H1 (cell line): ENCODE data around the gene ZNF575. TPM values are rescaled to one million over a fixed set of nuclear protein-coding genes. Genes with fewer than 3 reads are reported as not detected.

ENCODE experiments used
- CTCF ChIA-PET: fragments of 300-600 bp; sonication (Branson Sonifier 250); formaldehyde crosslinking; loops from one replicate; lab custom pipeline; 2021; ENCODE audit not compliant: partially characterized antibody; lab: Charles Lee
- POLR2A ChIA-PET: fragments of 300-600 bp; sonication (Branson Sonifier 250); formaldehyde crosslinking; loops from one replicate; lab custom pipeline; 2021; ENCODE audit warnings: inconsistent platforms; ENCODE audit not compliant: partially characterized antibody; lab: Charles Lee
- DNase-seq, 2 experiments: peaks; one replicate each; pipeline versions ENCODE4 v3.0.0 to v3.0.0-alpha.2; 2010 to 2022; ENCODE audit warnings: low spot score in 2 of 2, low read depth in 1 of 2, mixed read lengths in 1 of 2
- FAIRE-seq: peaks from 2 replicates; lab custom pipeline; 2011; peaks lifted over from hg19 to GRCh38; lab: Jason Lieb, UNC
- H2AFZ ChIP-seq: 2 replicates; pipeline ENCODE4 v1.8.1; 2012; ENCODE audit warnings: low read length, inconsistent platforms
- H2AK5ac ChIP-seq: 2 replicates; pipeline ENCODE4 v1.6.1; 2013; ENCODE audit warnings: low read depth, low read length
- H2BK120ac ChIP-seq: replicated peaks from 2 replicates; pipeline ENCODE3; 2013; ENCODE audit warnings: low read depth, low read length, inconsistent platforms
- H2BK12ac ChIP-seq: 2 replicates; pipeline ENCODE4 v1.6.1; 2013; ENCODE audit warnings: low read depth, low read length
- H2BK15ac ChIP-seq: 2 replicates; pipeline ENCODE4 v1.6.1; 2013; ENCODE audit warnings: low read length
- H2BK20ac ChIP-seq: 2 replicates; pipeline ENCODE4 v1.6.1; 2013; ENCODE audit warnings: low read length
- H2BK5ac ChIP-seq: 2 replicates; pipeline ENCODE4 v1.6.1; 2013; ENCODE audit warnings: low read depth, low read length
- H3K14ac ChIP-seq: 2 replicates; pipeline ENCODE4 v1.6.1; 2013; ENCODE audit warnings: inconsistent platforms; ENCODE audit not compliant: insufficient read length
- H3K18ac ChIP-seq: 2 replicates; pipeline ENCODE4 v1.6.1; 2013; ENCODE audit warnings: low read length; ENCODE audit errors: extremely low read depth
- H3K23ac ChIP-seq: 2 replicates; pipeline ENCODE4 v1.6.1; 2013; ENCODE audit warnings: inconsistent platforms; ENCODE audit not compliant: insufficient read length
- H3K23me2 ChIP-seq: 2 replicates; pipeline ENCODE4 v1.6.1; 2013; ENCODE audit warnings: low read depth, low read length
- H3K27ac ChIP-seq: 2 replicates; pipeline ENCODE4 v1.6.1; 2011; ENCODE audit warnings: low read depth, low read length, inconsistent platforms
- H3K27me3 ChIP-seq, 4 experiments: replicated peaks in 1 of 4; 1 replicate in 1 of 4; 2 replicates in 3 of 4; pipeline versions ENCODE4 v1.6.1 to v1.8.1; 2011 to 2013; ENCODE audit warnings: low read length in 3 of 4, mild to moderate bottlenecking in 3 of 4, inconsistent platforms in 2 of 4, mixed read lengths in 2 of 4, moderate library complexity in 1 of 4; ENCODE audit not compliant: control insufficient read depth in 3 of 4, insufficient read depth in 3 of 4; ENCODE audit errors: extremely low read depth in 1 of 4
- H3K36me3 ChIP-seq, 4 experiments: 2 replicates each; pipeline versions ENCODE4 v1.6.1 to v1.8.1; 2011 to 2013; ENCODE audit warnings: mild to moderate bottlenecking in 4 of 4, low read length in 3 of 4, moderate library complexity in 2 of 4, control low read depth in 1 of 4, inconsistent platforms in 1 of 4; ENCODE audit not compliant: insufficient read depth in 4 of 4, control insufficient read depth in 2 of 4
- H3K4ac ChIP-seq: replicated peaks from 2 replicates; pipeline ENCODE3; 2013; ENCODE audit warnings: low read length, low read depth, mixed read lengths, inconsistent platforms; ENCODE audit not compliant: insufficient read length
- H3K4me1 ChIP-seq, 4 experiments: replicated peaks in 1 of 4; 1 replicate in 1 of 4; 2 replicates in 3 of 4; pipeline versions ENCODE4 v1.6.1 to v1.8.1; 2011 to 2013; ENCODE audit warnings: low read length in 3 of 4, inconsistent platforms in 2 of 4, mixed read lengths in 1 of 4; ENCODE audit not compliant: insufficient read depth in 4 of 4, control insufficient read depth in 3 of 4
- H3K4me2 ChIP-seq, 2 experiments: 2 replicates each; pipeline versions ENCODE4 v1.6.1 to v1.8.1; 2011 to 2013; ENCODE audit warnings: low read depth in 2 of 2, low read length in 2 of 2, control low read depth in 1 of 2, inconsistent platforms in 1 of 2, mild to moderate bottlenecking in 1 of 2; ENCODE audit not compliant: insufficient read depth in 1 of 2
- H3K4me3 ChIP-seq, 4 experiments: fragments of 200-600, 300-600 bp in 1 of 4; sonication (generic), shearing (Covaris generic), sonication (Bioruptor Twin) in 1 of 4; 2 replicates each; pipeline versions ENCODE4 v1.5.1 to v1.8.1; 2011 to 2016; ENCODE audit warnings: low read length in 4 of 4, low read depth in 3 of 4, control low read depth in 2 of 4, inconsistent platforms in 2 of 4, mild to moderate bottlenecking in 2 of 4, mixed read lengths in 1 of 4, moderate library complexity in 1 of 4; ENCODE audit not compliant: insufficient read depth in 2 of 4; ENCODE audit errors: extremely low read depth in 1 of 4
- H3K56ac ChIP-seq: replicated peaks from 2 replicates; pipeline ENCODE3; 2013; ENCODE audit warnings: low read depth, mild to moderate bottlenecking, mixed read lengths, low read length, inconsistent platforms; ENCODE audit not compliant: insufficient read length
- H3K79me1 ChIP-seq: 2 replicates; pipeline ENCODE4 v1.6.1; 2013; ENCODE audit warnings: low read depth, low read length, control low read depth
- H3K79me2 ChIP-seq, 2 experiments: 2 replicates each; pipeline versions ENCODE4 v1.6.1 to v1.8.1; 2012 to 2013; ENCODE audit warnings: low read length in 2 of 2, mild to moderate bottlenecking in 2 of 2, inconsistent platforms in 1 of 2; ENCODE audit not compliant: insufficient read depth in 2 of 2, control insufficient read depth in 1 of 2
- H3K9ac ChIP-seq, 4 experiments: replicated peaks in 1 of 4; 1 replicate in 1 of 4; 2 replicates in 3 of 4; pipeline versions ENCODE4 v1.6.1 to v1.8.1; 2011 to 2013; ENCODE audit warnings: low read depth in 3 of 4, low read length in 3 of 4, control low read depth in 2 of 4, mild to moderate bottlenecking in 2 of 4, moderate library complexity in 2 of 4, inconsistent platforms in 1 of 4; ENCODE audit errors: extremely low read depth in 1 of 4
- H3K9me3 ChIP-seq, 2 experiments: 2 replicates each; pipeline versions ENCODE4 v1.6.1 to v1.8.1; 2012 to 2013; ENCODE audit warnings: mild to moderate bottlenecking in 2 of 2, moderate library complexity in 2 of 2, control low read depth in 1 of 2, inconsistent platforms in 1 of 2, low read depth in 1 of 2, low read length in 1 of 2, mixed read lengths in 1 of 2; ENCODE audit not compliant: insufficient read depth in 2 of 2
- H4K20me1 ChIP-seq, 2 experiments: replicated peaks in 1 of 2; 2 replicates each; pipeline versions ENCODE3 to v1.8.1; 2011 to 2013; ENCODE audit warnings: inconsistent platforms in 2 of 2, low read length in 2 of 2, mild to moderate bottlenecking in 1 of 2; ENCODE audit not compliant: insufficient read depth in 2 of 2, control insufficient read depth in 1 of 2
- H4K5ac ChIP-seq: 2 replicates; pipeline ENCODE4 v1.6.1; 2013; ENCODE audit warnings: low read length, low read depth, mixed read lengths, inconsistent platforms; ENCODE audit not compliant: insufficient read length
- H4K8ac ChIP-seq: 2 replicates; pipeline ENCODE4 v1.8.0; 2013; ENCODE audit warnings: mild to moderate bottlenecking, moderate library complexity, low read length, inconsistent platforms; ENCODE audit not compliant: insufficient read depth; ENCODE audit errors: extremely low read depth
- H4K91ac ChIP-seq: replicated peaks from 2 replicates; pipeline ENCODE3; 2013; ENCODE audit warnings: low read length, mixed read lengths, inconsistent platforms; ENCODE audit not compliant: insufficient read length
- BCL11A ChIP-seq, 2 experiments: IDR thresholded peaks; one replicate each; pipeline ENCODE4 v1.6.1; 2011; ENCODE audit warnings: low read depth in 2 of 2, low read length in 2 of 2, mild to moderate bottlenecking in 2 of 2
- CTBP2 ChIP-seq: IDR thresholded peaks from 2 replicates; pipeline ENCODE4 v1.7.0; 2011; ENCODE audit warnings: borderline replicate concordance, mild to moderate bottlenecking, moderate library complexity, mixed read lengths, low read length; ENCODE audit not compliant: insufficient read depth, insufficient read length
- PHF8 ChIP-seq: fragments of 200-600 bp; sonication (generic); conservative IDR thresholded peaks from 2 replicates; pipeline ENCODE4 v1.7.1; 2012; ENCODE audit warnings: low read depth, mild to moderate bottlenecking, inconsistent platforms, low read length, moderate library complexity
- POU5F1 ChIP-seq: IDR thresholded peaks from 2 replicates; pipeline ENCODE4 v1.6.1; 2011; ENCODE audit warnings: low read depth, mild to moderate bottlenecking, low read length, moderate library complexity
- RFX5 ChIP-seq: IDR thresholded peaks from 2 replicates; pipeline ENCODE4 v1.6.1; 2011; ENCODE audit warnings: low read depth, low read length, improper control_type of control experiment, borderline replicate concordance
- SAP30 ChIP-seq: fragments of 300-600 bp; sonication (generic); IDR thresholded peaks from 2 replicates; pipeline ENCODE4 v1.7.1; 2012; ENCODE audit warnings: low read length, moderate library complexity, mild to moderate bottlenecking, inconsistent platforms; ENCODE audit not compliant: insufficient read depth, insufficient replicate concordance
- SRF ChIP-seq: IDR thresholded peaks from 2 replicates; pipeline ENCODE4 v1.6.1; 2011; ENCODE audit warnings: mild to moderate bottlenecking, low read depth, low read length, moderate library complexity
- TEAD4 ChIP-seq: IDR thresholded peaks from 2 replicates; pipeline ENCODE4 v1.6.1; 2012; ENCODE audit warnings: low read depth, low read length, inconsistent platforms, mixed read lengths
- USF2 ChIP-seq: IDR thresholded peaks from 2 replicates; pipeline ENCODE4 v1.6.1; 2011; ENCODE audit warnings: low read length, improper control_type of control experiment
- WGBS, 2 experiments: shearing (Covaris generic) in 1 of 2; methylation state at CpG; one replicate each; pipeline versions ENCODE4 v1.1.6 to v1.1.7; 2013 to 2015; ENCODE audit warnings: low lambda C conversion rate in 2 of 2, mixed read lengths in 2 of 2, inconsistent platforms in 1 of 2, low coverage in 1 of 2, missing lambda C conversion rate in 1 of 2; ENCODE audit not compliant: insufficient replicate concordance in 2 of 2, insufficient coverage in 1 of 2, insufficient read length in 1 of 2; ENCODE audit errors: extremely low coverage in 1 of 2, missing lambda C conversion rate in 1 of 2; 5-methylcytosine and 5-hydroxymethylcytosine counted together
- polyA plus RNA-seq, 7 experiments: library from polyadenylated mRNA; depleted of rRNA in 3 of 7; stranded (reverse) in 5 of 7; unstranded in 2 of 7; fragments of >200 nt in 5 of 7; fragments of 200-250 nt in 2 of 7; gene quantifications; 1 replicate in 5 of 7; 2 replicates in 1 of 7; 4 replicates in 1 of 7; pipeline versions ENCODE4 v1.2.1 to v1.2.3, GENCODE V29; 2011 to 2013; ENCODE audit warnings: missing spikeins in 2 of 7, mixed read lengths in 2 of 7
- total RNA-seq: library from RNA; stranded (reverse); fragmentation: NEBNext Ultra II Directional; extraction: Animal tissue kit (Norgen Biotek cat#: 25700); gene quantifications from 2 replicates; pipeline ENCODE4 v1.2.1, GENCODE V29; 2021
- TF ChIP-seq, protein P1 (sequence below), 3 experiments: IDR thresholded peaks; 1 replicate in 2 of 3; 2 replicates in 1 of 3; pipeline versions ENCODE4 v1.5.1 to v1.6.1; 2011; ENCODE audit warnings: low read length in 3 of 3, mild to moderate bottlenecking in 3 of 3, inconsistent platforms in 2 of 3, low read depth in 1 of 3, moderate library complexity in 1 of 3; ENCODE audit not compliant: insufficient read depth in 1 of 3; ENCODE audit errors: control extremely low read depth in 1 of 3

ZNF575 gene
- total and polyA plus RNA-seq, 2 of the 8 experiments (the other 6 are each of a cell fraction or from before 2014, with no cell fraction given): 0.05 TPM; not detected in 1

DNA sequence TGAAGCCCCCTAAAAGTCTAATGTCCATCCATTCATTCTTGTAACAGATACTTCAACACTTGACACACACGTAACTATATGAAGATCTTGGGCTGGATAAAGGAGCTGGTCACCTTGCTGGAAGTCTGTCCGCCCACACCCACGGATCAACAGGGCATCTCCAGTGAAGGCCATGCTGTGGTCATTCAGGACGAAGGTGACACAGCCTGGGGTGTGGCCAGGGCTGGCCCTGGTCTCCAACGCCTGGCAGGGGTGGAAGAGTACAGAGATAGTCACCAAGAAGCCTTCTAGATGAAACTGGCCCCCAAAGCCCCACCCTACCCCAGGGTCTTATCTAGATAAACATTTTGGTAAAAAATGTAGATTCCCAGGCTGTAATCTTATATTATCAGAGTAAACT lies 21.7 kb upstream of the ZNF575 start:
- FAIRE-seq (no peak), DNase-seq (no peak)
- H3K23me2 ChIP-seq: no peaks in the 10 kb centered on the region
- no peak overlapping the region for H3K14ac ChIP-seq
- no peak overlapping the region for H2BK20ac ChIP-seq
- H3K4ac ChIP-seq: no peak overlapping the region
- no peaks in the 10 kb centered on the region for H3K27me3 ChIP-seq
- H4K91ac ChIP-seq: no peak overlapping the region
- no peak overlapping the region for H2AK5ac ChIP-seq
- H3K9ac ChIP-seq: no peak overlapping the region
- H4K20me1 ChIP-seq: no peaks in the 10 kb centered on the region
- POLR2A ChIA-PET: interaction anchor here (1.0 kb wide), 1 partner anchor 10 kb away, joined by 3 read pairs; no protein-coding TSS in a partner anchor
- no peak overlapping the region for H2BK12ac ChIP-seq
- H3K4me2 ChIP-seq: no peak overlapping the region
- no peaks in the 10 kb centered on the region for H3K9me3 ChIP-seq
- 85% methylated on average over 5 of the region's 5 CpGs; no CpG with 5 or more reads in 1 of the 2 experiments for WGBS, 2 experiments
- H3K79me1 ChIP-seq: no peaks in the 10 kb centered on the region
- no peak overlapping the region for H2BK120ac ChIP-seq
- no peaks in the 10 kb centered on the region for H3K79me2 ChIP-seq
- no peak overlapping the region for H3K4me3 ChIP-seq
- no peak overlapping the region for H4K5ac ChIP-seq
- H3K18ac ChIP-seq: no peak overlapping the region
- H2BK15ac ChIP-seq: no peak overlapping the region
- H3K4me1 ChIP-seq: no peaks in the 10 kb centered on the region
- no peak overlapping the region for H2AFZ ChIP-seq
- no peak overlapping the region for H4K8ac ChIP-seq
- H3K27ac ChIP-seq: no peak overlapping the region
- H3K36me3 ChIP-seq: peaks cover 0 to 4% (median 1%) of the 10 kb centered on the region in 4 experiments; a peak in 1 of 8 replicates
- H3K23ac ChIP-seq: no peak overlapping the region
- CTCF ChIA-PET: interaction anchor here (1.1 to 4.4 kb wide), 2 partner anchors 9 to 77 kb away, joined by 4 to 25 read pairs; no protein-coding TSS in a partner anchor
- H2BK5ac ChIP-seq: no peak overlapping the region
- no peak overlapping the region for H3K56ac ChIP-seq
- TF ChIP-seq RFX5 (no peak), TEAD4 (no peak), PHF8 (no peak), CTBP2 (no peak), USF2 (no peak), SAP30 (no peak), BCL11A (IDR thresholded peaks at IDR 0.05; ENCODE audit: low read depth in 2 of 2, low read length in 2 of 2) (no peak), POU5F1 (no peak), SRF (no peak)
- TF ChIP-seq, protein P1, sequence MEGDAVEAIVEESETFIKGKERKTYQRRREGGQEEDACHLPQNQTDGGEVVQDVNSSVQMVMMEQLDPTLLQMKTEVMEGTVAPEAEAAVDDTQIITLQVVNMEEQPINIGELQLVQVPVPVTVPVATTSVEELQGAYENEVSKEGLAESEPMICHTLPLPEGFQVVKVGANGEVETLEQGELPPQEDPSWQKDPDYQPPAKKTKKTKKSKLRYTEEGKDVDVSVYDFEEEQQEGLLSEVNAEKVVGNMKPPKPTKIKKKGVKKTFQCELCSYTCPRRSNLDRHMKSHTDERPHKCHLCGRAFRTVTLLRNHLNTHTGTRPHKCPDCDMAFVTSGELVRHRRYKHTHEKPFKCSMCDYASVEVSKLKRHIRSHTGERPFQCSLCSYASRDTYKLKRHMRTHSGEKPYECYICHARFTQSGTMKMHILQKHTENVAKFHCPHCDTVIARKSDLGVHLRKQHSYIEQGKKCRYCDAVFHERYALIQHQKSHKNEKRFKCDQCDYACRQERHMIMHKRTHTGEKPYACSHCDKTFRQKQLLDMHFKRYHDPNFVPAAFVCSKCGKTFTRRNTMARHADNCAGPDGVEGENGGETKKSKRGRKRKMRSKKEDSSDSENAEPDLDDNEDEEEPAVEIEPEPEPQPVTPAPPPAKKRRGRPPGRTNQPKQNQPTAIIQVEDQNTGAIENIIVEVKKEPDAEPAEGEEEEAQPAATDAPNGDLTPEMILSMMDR (IDR thresholded peaks at IDR 0.05; ENCODE audit: control extremely low read depth in 1 of 3, insufficient read depth in 1 of 3, low read depth in 1 of 3, low read length in 3 of 3): no peak
